Epidermal melanocyte (primary cell): ENCODE measurements around the gene LAPTM4A.

Experiments
- DNase-seq: peaks from one replicate; pipeline ENCODE4 v3.0.0; 2011; ENCODE audit warnings: low spot score; ENCODE audit not compliant: insufficient read length

LAPTM4A gene

DNA sequence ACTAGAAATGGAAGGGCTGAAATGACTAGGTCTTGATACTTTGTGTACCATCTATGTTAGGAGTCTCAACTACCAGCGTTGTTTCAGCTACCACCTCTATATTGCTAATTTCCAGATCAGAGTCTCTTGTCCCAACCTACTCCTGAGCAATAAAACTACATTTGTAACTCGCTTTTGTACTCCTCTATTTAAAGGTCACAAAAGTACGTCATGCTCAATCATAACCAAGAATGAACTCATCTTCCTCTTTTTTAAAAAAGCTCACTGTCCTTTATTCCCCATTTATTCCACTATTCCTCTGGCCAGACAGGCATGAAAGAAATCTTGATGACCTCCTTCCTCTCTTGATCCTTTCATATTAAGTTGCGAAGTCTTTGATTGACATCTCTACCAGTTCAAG, 27.7 kb downstream of the LAPTM4A start:
- DNase-seq = no peak

DNA sequence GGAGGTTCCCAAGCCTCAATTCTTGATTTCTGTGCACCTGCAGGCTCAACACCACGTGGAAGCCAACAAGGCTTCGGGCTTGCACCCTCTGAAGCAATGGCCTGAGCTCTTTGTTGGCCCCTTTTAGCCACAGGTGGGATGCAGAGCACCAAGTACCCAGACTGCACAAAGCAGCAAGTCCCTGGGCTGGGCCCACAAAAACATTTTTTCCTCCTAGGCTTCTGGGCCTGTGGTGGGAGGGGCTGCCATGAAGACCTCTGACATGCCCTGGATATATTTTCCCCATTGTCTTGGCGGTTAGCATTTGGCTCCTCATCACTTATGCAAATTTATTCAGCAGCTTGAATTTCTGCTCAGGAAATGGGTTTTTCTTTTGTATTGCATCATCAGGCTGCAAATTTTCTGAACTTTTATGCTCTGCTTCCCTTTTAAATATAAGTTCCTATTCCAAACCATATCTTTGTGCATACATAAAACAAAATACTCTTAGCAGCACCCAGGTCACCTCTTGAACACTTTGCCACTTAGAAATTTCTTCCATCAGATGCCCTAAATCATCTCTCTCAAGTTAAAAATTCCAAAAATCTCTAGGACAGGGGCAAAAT, 29.9 kb downstream of the LAPTM4A start:
- DNase-seq = no peak

- DNase-seq = no peak
These were observed 31.7 kb downstream of the LAPTM4A start for GRCh38 chr2:20019747-20020146.

GRCh38 chr2:20018601-20019152, 32.8 kb downstream of the LAPTM4A start:
- no peak for DNase-seq

DNA sequence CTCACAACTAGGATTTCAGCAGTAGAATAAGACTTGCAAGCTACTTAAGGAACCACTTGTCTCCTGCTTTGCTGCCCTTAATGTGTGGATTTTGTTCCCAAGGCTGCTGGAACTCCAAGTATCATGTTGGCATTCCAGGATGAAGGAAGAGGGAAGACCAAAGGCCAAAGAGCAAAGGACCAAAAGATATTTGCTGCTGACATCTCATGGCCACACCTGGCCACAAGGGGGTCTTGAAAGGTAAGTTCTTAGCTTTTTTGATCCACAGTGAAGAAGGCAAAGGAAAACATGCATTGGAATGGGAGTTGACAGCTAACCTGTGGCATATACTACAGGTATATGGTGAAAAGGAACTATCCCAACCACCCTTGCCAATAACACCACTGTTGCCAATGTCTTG, 35.1 kb downstream of the LAPTM4A start:
- no peak for DNase-seq

DNA sequence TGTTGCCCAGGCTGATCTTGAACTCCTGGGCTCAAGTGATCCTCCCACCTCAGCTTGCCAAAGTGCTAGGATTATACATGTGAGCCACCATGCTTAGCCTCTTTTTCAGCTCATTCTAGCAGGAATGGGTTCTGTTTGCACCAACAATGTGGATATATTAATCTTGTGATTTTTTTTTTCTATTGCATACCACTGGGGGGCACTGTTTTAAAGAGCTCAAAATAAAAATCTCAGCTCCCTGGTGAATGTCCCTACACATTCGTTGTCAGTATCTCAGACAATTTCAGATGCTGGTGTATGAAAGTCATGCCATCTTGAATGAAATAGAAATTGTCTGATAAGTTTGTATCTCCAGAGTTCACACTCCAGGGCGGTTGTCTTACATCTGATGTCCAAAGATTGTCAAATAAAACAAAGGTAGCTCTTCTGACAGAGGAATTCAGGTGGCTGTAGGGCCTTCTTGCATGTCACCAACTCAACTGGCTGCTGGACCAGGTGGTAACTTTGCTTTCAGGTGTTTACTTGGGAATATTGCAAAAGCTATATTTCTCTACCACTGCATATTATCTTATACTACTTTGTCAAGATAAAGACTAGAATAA, 35.8 kb downstream of the LAPTM4A start:
- DNase-seq = peak; percentile 77

GRCh38 chr2:20013126-20013849, 38.1 kb downstream of the LAPTM4A start:
- DNase-seq = peak; percentile 32

DNA sequence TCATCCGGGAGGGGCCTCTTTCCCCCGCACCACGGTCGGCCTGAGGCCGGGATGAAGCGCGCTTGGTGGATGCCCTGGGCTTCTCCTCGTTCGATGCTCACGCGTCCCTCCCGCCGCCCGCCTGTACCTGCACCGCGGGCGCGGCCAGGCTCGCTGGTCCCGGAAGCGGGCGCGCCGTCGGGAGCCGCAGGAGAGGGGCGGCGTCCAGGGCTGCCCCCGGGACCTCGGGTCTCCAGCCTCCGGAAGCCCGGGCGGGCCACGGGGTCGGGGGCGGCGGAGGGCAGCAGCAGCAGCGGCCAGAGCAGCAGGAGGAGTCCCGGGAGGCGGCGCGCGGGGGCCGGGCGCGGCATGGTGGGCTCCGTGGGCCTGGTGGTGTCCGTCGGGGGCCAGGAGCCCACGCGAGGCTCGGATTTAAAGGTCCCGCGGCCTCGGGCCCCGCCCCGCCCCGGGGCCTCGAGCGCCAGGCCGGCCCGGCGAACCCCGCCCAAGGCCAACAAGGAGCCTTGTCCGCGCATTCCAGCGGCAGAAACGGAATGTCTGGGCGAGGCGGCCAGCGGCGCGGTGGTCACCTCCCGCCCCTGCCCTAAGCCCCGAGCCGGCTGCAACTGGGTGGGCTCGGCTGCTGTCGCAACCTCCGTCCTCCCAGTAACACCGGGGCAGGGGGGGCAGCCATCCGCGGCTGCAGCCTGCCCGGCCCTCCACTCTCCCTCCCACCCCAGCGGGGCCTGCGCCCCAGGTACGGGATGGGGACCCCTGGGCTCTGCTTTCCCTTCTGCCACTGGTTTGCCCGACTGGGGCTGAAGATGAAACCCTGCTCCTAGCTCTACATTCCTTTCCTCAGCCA, 38.9 kb downstream of the LAPTM4A start, which contains the start of gene MATN3:
MATN3 (minus strand) TSS at position 387 of the 844 bp plus-strand sequence; CDS start at position 350, 37 bp downstream.
- no peak for DNase-seq

DNA sequence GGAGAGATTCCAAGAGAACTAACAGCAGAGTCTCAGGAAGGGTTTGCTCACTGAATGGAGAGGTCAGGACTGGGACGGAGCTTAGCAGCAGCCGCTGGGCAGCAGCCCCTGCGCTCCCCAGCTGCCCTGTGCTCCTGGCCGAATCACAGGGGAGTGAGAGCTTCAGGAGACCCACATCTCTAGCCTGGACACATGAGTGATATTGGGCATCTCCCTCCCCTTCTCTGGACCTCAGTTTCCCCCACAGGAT, 39.5 kb downstream of the LAPTM4A start:
- DNase-seq = no peak

GRCh38 chr2:20011276-20012031, 40.0 kb downstream of the LAPTM4A start:
- no peak for DNase-seq

DNA sequence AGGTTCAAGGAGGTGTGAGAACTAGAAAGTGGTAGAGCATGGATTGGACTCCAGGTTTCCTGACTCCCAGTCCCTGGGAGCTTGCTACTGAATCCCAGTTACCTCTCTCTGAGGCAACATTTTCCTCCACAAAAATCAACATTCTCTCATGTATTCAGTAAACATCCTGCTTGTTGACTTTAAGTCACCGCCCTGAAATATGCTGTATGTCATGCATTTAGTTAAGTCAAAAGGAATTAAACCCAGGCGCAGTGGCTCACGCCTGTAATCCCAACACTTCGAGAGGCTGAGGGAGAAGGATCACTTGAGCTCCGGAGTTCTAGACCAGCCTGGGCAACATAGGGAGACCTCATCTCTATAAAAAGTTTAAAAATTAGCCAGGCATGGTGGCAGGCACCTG, 42.7 kb downstream of the LAPTM4A start:
- DNase-seq = no peak

DNA sequence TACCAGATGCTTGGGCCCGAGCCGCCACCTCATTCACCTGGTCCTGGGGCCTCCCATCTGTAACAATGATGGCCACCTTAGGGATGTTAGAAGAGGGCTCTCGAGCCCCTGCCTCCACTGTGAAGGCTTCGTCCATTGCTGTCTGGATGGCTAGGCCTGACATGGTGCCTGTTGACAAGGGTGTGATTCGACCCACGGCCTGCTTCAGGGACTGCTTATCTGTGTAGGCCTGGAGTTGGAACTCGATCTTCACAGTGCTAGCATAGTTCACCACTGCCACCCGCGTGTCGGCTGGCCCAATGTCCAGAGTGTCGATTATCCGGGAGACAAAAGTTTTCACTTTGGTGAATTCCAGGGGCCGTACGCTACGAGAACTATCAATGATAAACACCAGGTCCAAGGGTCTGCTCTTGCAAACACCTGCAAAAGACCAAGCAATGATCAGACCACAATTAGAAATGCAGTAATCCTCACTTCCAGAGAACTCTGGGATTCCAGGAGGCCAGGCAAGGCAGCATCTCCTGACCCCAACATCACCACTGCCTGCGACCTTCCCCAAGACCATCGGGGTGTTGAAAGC, 45.4 kb downstream of the LAPTM4A start:
- DNase-seq = no peak

DNA sequence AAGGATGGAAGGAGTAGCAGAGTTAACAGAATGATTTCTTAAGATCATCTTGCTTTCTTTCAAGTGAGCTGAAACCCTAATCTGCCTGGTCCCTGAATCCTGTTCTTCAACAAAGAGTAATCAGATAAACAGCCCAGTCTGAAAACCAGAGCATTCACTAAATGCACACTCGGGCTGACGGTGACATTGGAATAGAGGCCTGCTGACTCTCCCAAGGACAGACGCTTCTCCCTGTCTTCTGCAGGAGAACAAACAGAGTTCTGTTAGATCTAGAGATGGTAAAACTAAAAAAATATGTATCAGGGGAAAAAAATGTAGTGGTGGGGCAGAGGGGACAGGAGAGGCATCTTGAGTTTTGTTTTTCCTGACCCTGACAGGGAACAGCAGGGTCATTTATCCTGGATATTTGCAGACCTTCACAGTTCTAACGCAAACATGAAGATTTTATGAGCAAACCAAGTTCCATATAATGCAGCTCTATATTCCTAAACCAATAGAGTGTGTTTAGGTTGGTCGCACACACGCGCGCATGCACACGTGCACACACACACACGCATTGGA, 46.3 kb downstream of the LAPTM4A start:
- DNase-seq = no peak

DNA sequence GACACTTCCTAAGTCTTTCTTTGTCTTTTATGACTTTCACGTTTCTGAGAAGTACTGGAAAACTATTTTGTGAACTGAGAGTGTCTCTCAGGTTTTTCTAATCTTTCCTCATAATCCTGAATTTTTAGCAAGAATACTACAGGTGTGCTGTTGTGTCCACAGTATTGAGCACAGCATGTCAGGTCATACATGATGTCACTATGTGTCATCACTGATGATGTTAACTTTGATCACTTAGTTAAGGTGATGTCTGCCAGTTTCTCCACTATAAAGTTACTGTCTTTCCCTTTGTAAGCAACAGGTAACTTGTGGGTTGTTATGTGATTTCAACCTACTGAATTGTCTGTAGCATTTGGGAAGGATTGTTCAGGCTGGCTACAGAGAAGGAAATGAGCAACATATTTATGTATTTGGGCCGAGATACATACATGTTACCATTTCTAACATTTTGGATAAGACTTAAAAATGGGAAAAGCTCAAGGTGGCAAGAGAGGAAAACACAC, 50.0 kb downstream of the LAPTM4A start:
- DNase-seq = no peak

GRCh38 chr2:19993731-19994130, 57.7 kb downstream of the LAPTM4A start:
- no peak for DNase-seq

DNA sequence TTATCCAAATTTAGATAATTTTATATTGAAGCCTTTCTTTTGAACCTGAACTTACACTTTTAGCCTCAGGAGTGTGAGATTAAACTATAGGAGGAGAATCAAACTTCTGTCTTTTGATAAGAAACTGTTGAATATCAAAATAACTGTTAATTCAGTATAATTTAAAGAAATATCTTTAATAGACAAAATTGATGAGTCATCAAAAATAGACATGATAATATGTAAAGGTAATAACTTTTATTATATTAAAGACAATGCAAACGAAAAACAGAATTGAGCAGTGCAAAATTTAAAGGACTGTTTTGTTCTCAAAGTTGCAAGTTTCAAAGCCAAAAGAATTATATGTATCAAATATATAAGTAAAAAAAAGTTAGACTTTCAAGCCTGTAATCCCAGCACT, 59.5 kb downstream of the LAPTM4A start:
- no peak for DNase-seq

GRCh38 chr2:19990416-19990728, 61.1 kb downstream of the LAPTM4A start:
- DNase-seq = no peak

- DNase-seq = peak; percentile 96
These were observed 61.6 kb downstream of the LAPTM4A start, which contains the start of gene WDR35 for GRCh38 chr2:19989667-19990415. Gene WDR35, minus strand, starts transcription at chr2:19990105. Its CDS starts 90 bp downstream, at chr2:19990015.

- no peak for DNase-seq
These were observed 62.1 kb downstream of the LAPTM4A start for GRCh38 chr2:19989342-19989666.

DNA sequence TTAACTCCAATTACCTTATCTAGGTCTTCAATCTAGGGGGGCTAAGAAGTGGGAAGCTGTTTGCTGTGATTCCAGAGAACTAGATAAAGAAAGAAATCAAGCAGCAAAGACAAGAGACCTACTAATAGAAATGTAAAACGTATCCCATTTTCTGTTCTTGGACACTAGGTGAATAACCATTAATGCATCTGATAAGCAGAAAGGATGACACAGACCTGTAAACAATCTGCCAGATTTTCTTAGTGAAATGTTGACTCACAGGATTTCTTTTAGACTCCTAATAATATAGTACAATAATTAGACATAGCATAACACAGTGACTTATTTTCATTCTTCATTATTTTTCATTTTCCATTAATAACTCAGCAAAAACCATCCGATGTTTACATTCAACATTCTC, 62.8 kb downstream of the LAPTM4A start:
- DNase-seq = no peak
